Measurements from ENCODE around the gene STRIT1. TPM values are rescaled to one million over a fixed set of nuclear protein-coding genes. Genes with fewer than 3 reads are reported as not detected.

Gene STRIT1
- total RNA-seq, 1 donor from 2014 or later: not detected

DNA sequence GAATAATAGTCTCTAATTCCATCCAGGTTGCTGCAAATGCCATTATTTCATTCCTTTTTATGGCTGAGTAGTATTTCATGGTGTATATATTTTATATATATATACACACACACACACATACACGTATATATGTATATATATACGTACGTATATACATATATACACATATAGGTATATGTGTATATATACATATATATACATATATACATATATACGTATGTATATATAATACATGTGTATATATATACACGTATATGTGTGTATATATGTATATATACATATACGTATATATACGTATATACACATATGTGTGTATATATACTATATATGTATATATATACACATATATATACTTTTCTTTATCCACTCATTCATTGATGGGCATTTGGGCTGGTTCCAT is 13.7 kb upstream of the STRIT1 start:
- no peaks in the 10 kb centered on the region for H3K27me3 Mint-ChIP-seq
- H3K36me3 Mint-ChIP-seq: no peaks in the 10 kb centered on the region
- TF ChIP-seq, protein P1, sequence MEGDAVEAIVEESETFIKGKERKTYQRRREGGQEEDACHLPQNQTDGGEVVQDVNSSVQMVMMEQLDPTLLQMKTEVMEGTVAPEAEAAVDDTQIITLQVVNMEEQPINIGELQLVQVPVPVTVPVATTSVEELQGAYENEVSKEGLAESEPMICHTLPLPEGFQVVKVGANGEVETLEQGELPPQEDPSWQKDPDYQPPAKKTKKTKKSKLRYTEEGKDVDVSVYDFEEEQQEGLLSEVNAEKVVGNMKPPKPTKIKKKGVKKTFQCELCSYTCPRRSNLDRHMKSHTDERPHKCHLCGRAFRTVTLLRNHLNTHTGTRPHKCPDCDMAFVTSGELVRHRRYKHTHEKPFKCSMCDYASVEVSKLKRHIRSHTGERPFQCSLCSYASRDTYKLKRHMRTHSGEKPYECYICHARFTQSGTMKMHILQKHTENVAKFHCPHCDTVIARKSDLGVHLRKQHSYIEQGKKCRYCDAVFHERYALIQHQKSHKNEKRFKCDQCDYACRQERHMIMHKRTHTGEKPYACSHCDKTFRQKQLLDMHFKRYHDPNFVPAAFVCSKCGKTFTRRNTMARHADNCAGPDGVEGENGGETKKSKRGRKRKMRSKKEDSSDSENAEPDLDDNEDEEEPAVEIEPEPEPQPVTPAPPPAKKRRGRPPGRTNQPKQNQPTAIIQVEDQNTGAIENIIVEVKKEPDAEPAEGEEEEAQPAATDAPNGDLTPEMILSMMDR (conservative IDR thresholded peaks at IDR 0.05): no peak
- no peaks in the 10 kb centered on the region for H3K9me3 Mint-ChIP-seq
- H3K4me1 Mint-ChIP-seq (ENCODE audit: unreplicated experiment): peaks cover 9% of the 10 kb centered on the region
- no peak overlapping the region for H3K27ac Mint-ChIP-seq
- no peak overlapping the region for H3K4me3 Mint-ChIP-seq
- no peak for DNase-seq (ENCODE audit: extremely low spot score, unreplicated experiment)

DNA sequence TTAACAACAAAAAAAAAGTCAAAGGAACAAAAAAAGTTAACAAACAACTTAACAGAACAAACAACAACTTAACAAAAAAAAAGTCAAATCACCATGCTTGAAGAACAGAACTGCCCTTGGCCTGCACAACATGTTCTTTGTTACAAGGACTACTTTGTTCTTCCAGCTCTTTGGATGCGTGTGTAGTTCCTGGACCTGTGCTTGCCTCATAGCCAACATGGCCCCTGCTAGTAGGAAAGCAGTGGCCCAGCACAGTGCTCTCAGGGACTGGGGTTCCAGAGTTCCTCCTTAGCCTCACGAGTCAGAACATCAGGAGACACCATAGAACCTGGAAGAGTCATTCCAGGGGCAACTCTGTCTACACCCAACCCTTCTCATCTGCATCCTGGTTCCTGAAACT is 10.9 kb upstream of the STRIT1 start:
- H3K36me3 Mint-ChIP-seq: no peaks in the 10 kb centered on the region
- no peaks in the 10 kb centered on the region for H3K9me3 Mint-ChIP-seq
- no peaks in the 10 kb centered on the region for H3K27me3 Mint-ChIP-seq
- H3K4me3 Mint-ChIP-seq: no peak overlapping the region
- DNase-seq (ENCODE audit: extremely low spot score, unreplicated experiment): no peak
- H3K27ac Mint-ChIP-seq: no peak overlapping the region
- H3K4me1 Mint-ChIP-seq (ENCODE audit: unreplicated experiment): peaks cover 9% of the 10 kb centered on the region
- TF ChIP-seq, protein P1 (conservative IDR thresholded peaks at IDR 0.05): no peak

DNA sequence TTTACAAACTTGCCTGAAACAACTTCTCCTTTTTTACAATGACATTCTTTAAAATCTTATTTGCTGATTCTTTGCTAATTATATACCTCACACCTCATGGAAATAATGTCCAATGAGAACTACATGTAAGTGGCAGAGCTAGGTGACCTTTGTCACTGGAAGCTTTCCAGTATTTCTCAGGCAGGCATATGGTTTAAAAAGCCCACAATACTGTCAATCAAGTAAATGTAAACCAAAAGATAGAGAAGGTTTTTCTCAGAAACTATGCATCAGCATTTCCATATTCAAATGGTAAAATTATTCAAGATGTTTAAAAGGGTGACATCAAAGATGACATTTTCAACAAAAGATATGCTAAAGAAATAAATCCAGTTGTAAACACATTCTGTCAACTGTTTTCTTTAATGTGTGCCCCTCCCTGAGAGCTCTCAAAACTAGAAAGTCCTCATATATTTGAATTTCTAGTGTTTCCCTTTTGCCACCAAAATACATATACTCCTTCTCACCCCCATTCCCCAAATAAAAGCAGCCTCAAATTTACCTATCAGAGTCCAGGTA is 10.1 kb upstream of the STRIT1 start:
- Mint-ChIP-seq H3K4me1 (ENCODE audit: unreplicated experiment) (peaks cover 9% of the 10 kb centered on the region), H3K27me3 (no peaks in the 10 kb centered on the region), H3K36me3 (no peaks in the 10 kb centered on the region), H3K27ac (no peak overlapping the region), H3K9me3 (no peaks in the 10 kb centered on the region), H3K4me3 (no peak overlapping the region)
- no peak for DNase-seq (ENCODE audit: extremely low spot score, unreplicated experiment)
- TF ChIP-seq, protein P1 (conservative IDR thresholded peaks at IDR 0.05): no peak

DNA sequence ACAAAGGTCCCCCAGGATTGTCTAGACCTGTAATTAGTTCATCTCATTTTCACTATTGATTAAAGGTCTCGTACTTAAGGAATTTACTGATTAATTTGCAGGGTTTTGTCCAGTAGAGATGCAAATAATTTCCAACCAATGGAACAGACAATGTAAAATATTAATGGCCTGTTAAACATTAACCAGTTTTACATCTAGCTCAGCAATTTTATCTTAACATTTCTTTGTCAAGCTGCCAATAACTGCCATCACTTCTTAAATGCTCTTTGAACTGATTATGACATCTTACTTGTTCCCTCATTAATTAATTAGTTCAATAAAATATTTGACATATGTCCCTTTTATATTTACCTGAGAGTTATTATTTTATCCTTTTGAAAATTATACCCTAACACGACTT is 9.4 kb upstream of the STRIT1 start:
- no peak overlapping the region for H3K4me3 Mint-ChIP-seq
- no peaks in the 10 kb centered on the region for H3K27me3 Mint-ChIP-seq
- no peaks in the 10 kb centered on the region for H3K9me3 Mint-ChIP-seq
- peaks cover 9% of the 10 kb centered on the region for H3K4me1 Mint-ChIP-seq (ENCODE audit: unreplicated experiment)
- no peak overlapping the region for H3K27ac Mint-ChIP-seq
- no peak for DNase-seq (ENCODE audit: extremely low spot score, unreplicated experiment)
- TF ChIP-seq, protein P1 (conservative IDR thresholded peaks at IDR 0.05): no peak
- no peaks in the 10 kb centered on the region for H3K36me3 Mint-ChIP-seq

DNA sequence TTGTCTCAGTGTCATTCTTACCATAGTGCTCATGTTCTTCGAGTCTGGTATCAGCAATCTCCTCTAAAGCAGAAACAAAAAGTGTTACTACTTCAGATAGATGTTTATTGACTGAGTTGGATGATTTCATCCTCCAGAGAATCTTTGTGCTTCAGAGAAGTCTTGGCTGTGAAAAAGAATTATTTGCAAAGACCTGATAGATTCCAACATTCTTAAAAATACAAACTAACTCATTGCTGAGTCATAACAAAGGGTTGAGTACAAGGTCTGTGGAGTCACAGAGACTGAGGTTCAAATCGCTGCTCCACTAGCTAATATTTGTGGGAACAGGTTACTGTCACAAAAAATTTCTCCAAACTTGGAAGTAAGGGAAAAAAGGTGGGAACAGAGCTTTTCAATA is 9.0 kb upstream of the STRIT1 start:
- TF ChIP-seq, protein P1 (conservative IDR thresholded peaks at IDR 0.05): no peak
- Mint-ChIP-seq H3K4me1 (ENCODE audit: unreplicated experiment) (peaks cover 9% of the 10 kb centered on the region), H3K9me3 (peaks cover under 1% of the 10 kb centered on the region), H3K27me3 (no peaks in the 10 kb centered on the region), H3K27ac (no peak overlapping the region), H3K4me3 (no peak overlapping the region), H3K36me3 (no peaks in the 10 kb centered on the region)
- no peak for DNase-seq (ENCODE audit: extremely low spot score, unreplicated experiment)

DNA sequence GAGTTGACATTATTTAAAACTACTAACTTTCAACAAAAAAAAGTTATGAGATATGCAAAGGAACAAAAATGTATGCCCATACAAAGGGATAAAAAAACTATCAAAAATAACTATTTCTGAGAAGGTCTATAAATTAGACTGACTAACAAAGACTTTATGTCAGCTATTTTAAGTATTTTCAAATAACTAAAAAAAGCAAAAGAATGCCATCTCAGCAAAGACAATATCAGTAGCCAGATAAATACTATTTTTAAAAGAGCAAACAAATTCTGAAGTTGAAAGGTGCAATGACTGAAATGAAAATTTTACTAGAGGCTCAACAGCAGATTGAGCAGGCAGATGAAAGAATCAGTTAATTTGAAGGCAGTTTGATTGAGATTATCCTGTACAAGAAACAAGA is 3.6 kb upstream of the STRIT1 start:
- peaks cover 9% of the 10 kb centered on the region for H3K9me3 Mint-ChIP-seq
- H3K4me3 Mint-ChIP-seq: no peak overlapping the region
- TF ChIP-seq, protein P1 (conservative IDR thresholded peaks at IDR 0.05): no peak
- no peaks in the 10 kb centered on the region for H3K36me3 Mint-ChIP-seq
- DNase-seq (ENCODE audit: extremely low spot score, unreplicated experiment): no peak
- H3K27ac Mint-ChIP-seq: no peak overlapping the region
- H3K27me3 Mint-ChIP-seq: no peaks in the 10 kb centered on the region
- no peaks in the 10 kb centered on the region for H3K4me1 Mint-ChIP-seq (ENCODE audit: unreplicated experiment)

Measured in type B pancreatic cell (in vitro differentiated cells).